Panc1 (cell line): Measurements from ENCODE around the gene WDR59.

Source experiments
- SIN3A ChIP-seq: IDR thresholded peaks from 2 replicates; pipeline ENCODE4 v1.6.1; 2012; ENCODE audit warnings: low read depth, mild to moderate bottlenecking, low read length, moderate library complexity, borderline replicate concordance; ENCODE audit not compliant: insufficient read depth
- TF ChIP-seq, protein P1 (sequence below): fragments of 450-650 bp; IDR thresholded peaks from 2 replicates; pipeline ENCODE4 v1.5.1; 2017; ENCODE audit warnings: mild to moderate bottlenecking

DNA sequence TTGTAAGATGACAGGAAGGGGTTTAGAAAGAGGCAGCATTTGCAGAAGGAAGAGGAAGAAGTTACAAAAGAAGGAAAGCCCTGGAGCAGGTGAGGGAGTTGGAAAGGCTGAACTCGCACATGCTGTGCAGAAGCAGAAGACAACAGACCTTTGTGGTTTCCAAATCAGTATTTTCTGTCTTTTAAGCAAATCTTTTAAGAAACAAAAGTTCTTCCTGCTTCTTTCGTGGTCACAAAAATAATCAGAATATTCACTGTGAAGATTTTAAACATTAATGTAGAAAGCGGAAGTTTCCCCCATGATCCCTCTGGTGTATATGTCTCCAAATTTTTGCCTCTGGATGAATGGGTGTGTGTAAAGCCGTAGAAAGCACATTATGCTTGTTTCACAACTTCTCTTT is 39.7 kb upstream of the WDR59 start:
- TF ChIP-seq, protein P1, sequence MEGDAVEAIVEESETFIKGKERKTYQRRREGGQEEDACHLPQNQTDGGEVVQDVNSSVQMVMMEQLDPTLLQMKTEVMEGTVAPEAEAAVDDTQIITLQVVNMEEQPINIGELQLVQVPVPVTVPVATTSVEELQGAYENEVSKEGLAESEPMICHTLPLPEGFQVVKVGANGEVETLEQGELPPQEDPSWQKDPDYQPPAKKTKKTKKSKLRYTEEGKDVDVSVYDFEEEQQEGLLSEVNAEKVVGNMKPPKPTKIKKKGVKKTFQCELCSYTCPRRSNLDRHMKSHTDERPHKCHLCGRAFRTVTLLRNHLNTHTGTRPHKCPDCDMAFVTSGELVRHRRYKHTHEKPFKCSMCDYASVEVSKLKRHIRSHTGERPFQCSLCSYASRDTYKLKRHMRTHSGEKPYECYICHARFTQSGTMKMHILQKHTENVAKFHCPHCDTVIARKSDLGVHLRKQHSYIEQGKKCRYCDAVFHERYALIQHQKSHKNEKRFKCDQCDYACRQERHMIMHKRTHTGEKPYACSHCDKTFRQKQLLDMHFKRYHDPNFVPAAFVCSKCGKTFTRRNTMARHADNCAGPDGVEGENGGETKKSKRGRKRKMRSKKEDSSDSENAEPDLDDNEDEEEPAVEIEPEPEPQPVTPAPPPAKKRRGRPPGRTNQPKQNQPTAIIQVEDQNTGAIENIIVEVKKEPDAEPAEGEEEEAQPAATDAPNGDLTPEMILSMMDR, result no peak
- no peak for TF ChIP-seq SIN3A
